ENCODE data around the gene NOTO. TPM values are rescaled to one million over a fixed set of nuclear protein-coding genes. Genes with fewer than 3 reads are reported as not detected.
"Not testable (repeated sequence)": the region's sequence is repeated elsewhere in the genome, so short reads cannot be mapped to it uniquely, and the experiment has no call there.

Gene NOTO
- total RNA-seq, 6 experiments from 2014 or later = not detected

DNA sequence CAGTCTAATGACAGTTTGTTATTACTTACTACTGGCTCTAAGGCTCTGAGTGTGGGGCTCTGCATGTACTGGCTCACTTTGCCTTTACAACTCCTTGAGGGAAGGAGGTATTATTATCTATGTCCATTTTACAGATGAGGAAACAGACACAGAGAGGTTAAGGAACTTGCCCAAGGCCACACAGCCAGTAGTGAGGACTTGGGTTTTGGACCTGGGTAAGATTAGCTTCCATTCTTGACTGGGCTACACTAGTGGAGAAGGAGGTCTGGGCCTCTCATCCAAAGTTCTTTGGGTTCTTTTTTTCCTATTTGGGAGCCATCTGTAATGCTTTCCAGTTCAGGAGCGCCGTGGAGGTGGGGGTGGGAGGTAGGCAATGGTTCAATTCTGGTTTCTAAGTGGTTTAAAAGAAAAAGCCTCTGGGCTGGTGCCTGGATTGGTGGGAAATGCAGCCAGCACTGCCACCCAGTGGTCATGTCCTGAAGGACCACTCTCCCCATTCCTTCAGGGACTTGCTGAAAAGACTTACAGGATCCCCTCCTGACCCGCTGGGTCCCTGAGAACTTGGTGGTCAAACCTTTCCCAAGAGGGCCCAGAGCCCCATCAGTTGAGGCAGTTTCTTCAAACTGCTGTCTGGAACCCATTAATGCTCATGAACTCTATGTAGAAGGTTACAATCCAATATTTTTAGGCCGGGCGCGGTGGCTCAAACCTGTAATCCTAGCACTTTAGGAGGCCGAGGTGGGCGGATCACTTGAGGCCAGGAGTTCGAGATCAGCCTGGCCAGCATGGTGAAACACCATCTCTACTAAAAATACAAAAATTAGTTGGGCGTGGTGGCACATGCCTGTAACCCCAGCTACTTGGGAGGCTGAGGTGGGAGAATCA is 38.6 kb upstream of the NOTO start:
- Histone ChIP-seq H3K27ac (no peak overlapping the region), H3K27me3 (no peaks in the 10 kb centered on the region), H3K4me3 (no peak overlapping the region), H3K9me3 (no peaks in the 10 kb centered on the region), H3K36me3 (no peaks in the 10 kb centered on the region), H3K4me1 (no peaks in the 10 kb centered on the region)
- peak; percentile 91 to 96 (median 95) for ATAC-seq
- TF ChIP-seq, protein P1, sequence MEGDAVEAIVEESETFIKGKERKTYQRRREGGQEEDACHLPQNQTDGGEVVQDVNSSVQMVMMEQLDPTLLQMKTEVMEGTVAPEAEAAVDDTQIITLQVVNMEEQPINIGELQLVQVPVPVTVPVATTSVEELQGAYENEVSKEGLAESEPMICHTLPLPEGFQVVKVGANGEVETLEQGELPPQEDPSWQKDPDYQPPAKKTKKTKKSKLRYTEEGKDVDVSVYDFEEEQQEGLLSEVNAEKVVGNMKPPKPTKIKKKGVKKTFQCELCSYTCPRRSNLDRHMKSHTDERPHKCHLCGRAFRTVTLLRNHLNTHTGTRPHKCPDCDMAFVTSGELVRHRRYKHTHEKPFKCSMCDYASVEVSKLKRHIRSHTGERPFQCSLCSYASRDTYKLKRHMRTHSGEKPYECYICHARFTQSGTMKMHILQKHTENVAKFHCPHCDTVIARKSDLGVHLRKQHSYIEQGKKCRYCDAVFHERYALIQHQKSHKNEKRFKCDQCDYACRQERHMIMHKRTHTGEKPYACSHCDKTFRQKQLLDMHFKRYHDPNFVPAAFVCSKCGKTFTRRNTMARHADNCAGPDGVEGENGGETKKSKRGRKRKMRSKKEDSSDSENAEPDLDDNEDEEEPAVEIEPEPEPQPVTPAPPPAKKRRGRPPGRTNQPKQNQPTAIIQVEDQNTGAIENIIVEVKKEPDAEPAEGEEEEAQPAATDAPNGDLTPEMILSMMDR (IDR thresholded peaks at IDR 0.05) = peak; percentile 83 to 90 (median 86)
- no peak for TF ChIP-seq POLR2A (IDR thresholded peaks at IDR 0.05)
- WGBS (ENCODE audit: insufficient coverage, low coverage, low lambda C conversion rate, missing lambda C conversion rate) = 54% methylated on average over 7 of the region's 10 CpGs
- peak in 2 of 3 donors; percentile 56 to 67 for DNase-seq
- intact Hi-C loops (cut with DNase I) = loop anchor here in 1 of 2 donors (5.0 kb wide), 1 partner anchor 71 kb away; no protein-coding TSS in a partner anchor

DNA sequence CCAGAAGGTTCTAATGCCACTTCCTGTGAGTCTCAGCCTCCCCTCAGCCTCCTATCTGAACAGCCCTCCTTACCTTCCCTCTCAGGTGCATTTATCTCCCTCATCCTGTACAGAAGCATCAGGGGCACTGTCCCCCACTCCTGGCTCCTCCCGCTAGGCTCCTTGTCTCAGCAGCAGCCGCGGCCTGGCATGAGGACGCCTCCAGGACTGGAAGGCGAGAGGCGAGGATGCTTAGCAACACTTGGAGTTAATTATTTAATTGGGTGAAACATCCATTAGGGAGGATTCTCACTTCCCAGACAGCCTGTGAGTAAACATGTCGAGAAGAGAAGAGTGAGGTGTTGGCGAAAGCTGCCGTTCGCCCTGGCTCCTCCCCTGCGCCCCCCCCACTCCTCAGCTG is 36.4 kb upstream of the NOTO start:
- ATAC-seq; intact Hi-C loops (cut with DNase I); H3K4me3 ChIP-seq; H3K36me3 ChIP-seq; H3K27me3 ChIP-seq; DNase-seq; H3K9me3 ChIP-seq; H3K27ac ChIP-seq; H3K4me1 ChIP-seq: not testable (repeated sequence)
- WGBS (ENCODE audit: insufficient coverage, low coverage, low lambda C conversion rate, missing lambda C conversion rate) = 58% methylated on average over 6 of the region's 11 CpGs

DNA sequence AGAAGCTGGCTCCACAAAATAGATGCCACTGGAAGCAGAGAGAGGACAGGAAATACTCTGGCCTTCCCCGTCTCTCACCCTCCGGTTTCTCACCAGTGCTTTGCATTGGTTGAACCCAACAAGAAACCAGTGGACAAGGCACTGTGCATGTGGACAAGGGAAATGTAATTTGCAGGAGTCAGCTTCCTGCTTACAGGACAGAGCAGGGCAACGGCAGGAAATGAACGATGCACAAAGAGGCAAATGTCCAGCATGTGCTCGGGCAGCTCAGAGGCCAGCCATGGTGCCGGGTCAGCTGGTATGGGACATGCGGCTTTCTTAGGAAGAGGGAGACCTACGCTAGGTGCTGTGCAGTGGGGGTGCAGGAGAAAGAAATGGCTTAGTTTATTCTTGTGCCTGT is 35.6 kb upstream of the NOTO start:
- H3K4me1 ChIP-seq; DNase-seq; H3K4me3 ChIP-seq; H3K9me3 ChIP-seq; H3K36me3 ChIP-seq; H3K27me3 ChIP-seq; H3K27ac ChIP-seq; intact Hi-C loops (cut with DNase I): not testable (repeated sequence)
- no CpG with 5 or more reads among the region's 8 CpGs for WGBS (ENCODE audit: insufficient coverage, low coverage, low lambda C conversion rate, missing lambda C conversion rate)
- ATAC-seq = peak; percentile 34 to 70 (median 50)

DNA sequence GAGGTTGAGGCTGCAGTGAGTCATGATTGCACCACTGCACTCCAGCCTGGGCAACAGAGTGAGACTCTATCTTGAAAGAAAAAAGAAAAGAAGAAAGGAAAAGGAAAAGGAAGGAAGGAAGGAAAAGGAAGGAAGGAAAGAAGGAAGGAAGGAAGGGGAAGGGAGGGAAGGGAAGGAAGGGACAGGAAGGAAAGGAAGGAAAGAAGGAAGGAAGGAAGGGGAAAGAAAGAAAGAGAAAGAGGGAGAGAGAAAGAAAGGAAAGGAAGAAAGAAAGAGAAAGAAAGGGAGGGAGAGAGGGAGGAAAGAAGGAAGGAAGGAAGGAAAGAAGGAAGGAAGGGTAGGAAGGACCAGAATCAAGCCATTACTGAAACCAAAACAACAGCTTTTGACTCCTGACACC is 34.0 kb upstream of the NOTO start:
- intact Hi-C loops (cut with DNase I); H3K27ac ChIP-seq; H3K4me1 ChIP-seq; H3K9me3 ChIP-seq; H3K36me3 ChIP-seq; ATAC-seq; H3K4me3 ChIP-seq; DNase-seq; H3K27me3 ChIP-seq: not testable (repeated sequence)

DNA sequence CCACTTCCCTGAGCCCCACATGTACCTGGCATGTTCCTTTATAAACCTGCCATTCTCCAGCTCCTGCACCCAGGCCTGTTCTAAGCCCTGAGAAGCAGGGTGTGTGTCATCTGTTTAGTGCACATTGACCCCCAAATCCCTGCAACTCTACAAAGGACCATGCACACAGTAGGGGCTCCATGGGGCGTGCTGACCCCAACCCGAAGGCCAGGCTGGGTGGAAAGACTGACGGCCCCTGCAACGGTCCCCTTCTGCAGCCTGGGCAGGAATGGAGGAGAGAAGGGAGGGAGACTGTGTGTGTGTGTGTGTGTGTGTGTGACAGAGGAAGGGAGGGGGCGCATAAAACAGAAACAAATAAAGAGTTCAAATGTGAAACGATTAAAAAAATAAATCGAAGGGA is 32.0 kb upstream of the NOTO start:
- H3K9me3 ChIP-seq, H3K4me1 ChIP-seq, H3K27me3 ChIP-seq, H3K4me3 ChIP-seq, ATAC-seq, H3K27ac ChIP-seq, DNase-seq, H3K36me3 ChIP-seq: not testable (repeated sequence)
- no CpG with 5 or more reads among the region's 7 CpGs for WGBS (ENCODE audit: insufficient coverage, low coverage, low lambda C conversion rate, missing lambda C conversion rate)
- intact Hi-C loops (cut with DNase I) = loop anchor here (10.0 kb wide), 1 partner anchor 276 kb away; no protein-coding TSS in a partner anchor

DNA sequence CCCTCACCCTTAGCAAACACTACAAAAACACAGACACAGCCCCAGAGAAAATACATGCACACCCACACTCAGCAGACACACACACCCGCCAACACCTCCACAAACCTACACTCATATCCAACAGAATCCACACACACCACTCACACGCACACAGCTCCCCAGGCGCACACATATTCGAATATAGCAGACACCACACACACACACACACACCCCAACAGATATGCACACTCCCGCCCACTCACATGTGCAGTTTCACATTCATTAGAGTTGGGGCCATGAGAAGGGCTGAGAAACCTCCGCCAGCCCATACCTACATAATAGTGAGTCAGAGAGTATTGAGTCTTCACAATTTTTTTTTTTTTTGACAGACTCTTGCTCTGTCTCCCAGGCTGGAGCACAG is 29.4 kb upstream of the NOTO start:
- no peaks in the 10 kb centered on the region for H3K36me3 ChIP-seq
- H3K27ac ChIP-seq = no peak overlapping the region
- TF ChIP-seq, protein P1 (IDR thresholded peaks at IDR 0.05) = no peak
- TF ChIP-seq POLR2A (IDR thresholded peaks at IDR 0.05) = no peak
- no peak for ATAC-seq
- intact Hi-C loops (cut with DNase I) = loop anchor here (10.0 kb wide), 1 partner anchor 278 kb away; no protein-coding TSS in a partner anchor
- no peak for DNase-seq
- no peaks in the 10 kb centered on the region for H3K9me3 ChIP-seq
- H3K27me3 ChIP-seq = no peaks in the 10 kb centered on the region
- 88% methylated on average over 6 of the region's 6 CpGs for WGBS (ENCODE audit: insufficient coverage, low coverage, low lambda C conversion rate, missing lambda C conversion rate)
- H3K4me3 ChIP-seq = no peak overlapping the region
- peaks cover 0 to 17% (median 2%) of the 10 kb centered on the region in 4 donors for H3K4me1 ChIP-seq

Data from right lobe of liver (tissue), 6 donors.